ENCODE data around the gene SIGLEC9. TPM values are rescaled to one million over a fixed set of nuclear protein-coding genes. Genes with fewer than 3 reads are reported as not detected.

The SIGLEC9 gene
- total and polyA plus RNA-seq, 2 of the 8 experiments (the other 6 are each of a cell fraction or from before 2014, with no cell fraction given), result not detected

DNA sequence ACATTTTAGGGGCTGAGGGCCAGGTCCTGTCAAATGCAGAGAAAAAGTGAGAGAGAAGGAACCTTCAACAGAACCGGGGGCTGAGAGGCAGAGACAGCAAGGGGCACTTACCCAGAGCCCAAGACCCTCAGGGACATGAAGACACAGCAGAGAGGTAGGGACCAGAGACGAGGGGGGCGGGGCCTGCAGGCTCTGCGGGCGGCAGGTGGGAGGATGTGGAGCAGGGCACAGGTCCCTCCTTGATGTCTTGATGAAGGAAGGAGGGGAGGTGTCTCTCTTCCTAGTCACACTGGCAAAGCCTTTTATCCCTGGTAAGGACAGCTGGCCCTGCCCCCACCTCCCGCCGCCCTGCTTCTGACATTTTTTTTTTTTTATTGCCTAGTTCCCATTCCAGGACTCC lies 42.1 kb upstream of the SIGLEC9 start, which contains the start of gene KLK14:
Gene KLK14, minus strand, starts transcription at position 277 of the 400 bp plus-strand sequence. Its CDS starts 273 bp downstream, at position 4.
- Histone ChIP-seq H3K79me2 (ENCODE audit: control insufficient read depth in 1 of 2, insufficient read depth in 2 of 2, low read length in 2 of 2) (no peaks in the 10 kb centered on the region), H2BK12ac (ENCODE audit: low read depth, low read length) (peak within 1 kb of the TSS; percentile 92; the same call in 1 of the 2 replicates), H2AK5ac (ENCODE audit: low read depth, low read length) (no peak within 1 kb of the TSS), H3K4ac (replicated peaks; ENCODE audit: insufficient read length, low read depth, low read length) (no peak within 1 kb of the TSS), H2BK120ac (replicated peaks; ENCODE audit: low read depth, low read length) (no peak within 1 kb of the TSS), H3K56ac (replicated peaks; ENCODE audit: insufficient read length, low read depth, low read length) (no peak within 1 kb of the TSS), H3K27ac (ENCODE audit: low read depth, low read length) (no peak within 1 kb of the TSS), H2BK5ac (ENCODE audit: low read depth, low read length) (no peak within 1 kb of the TSS; the same call in 1 of the 2 replicates), H2AFZ (ENCODE audit: low read length) (no peak within 1 kb of the TSS), H3K27me3 (replicated peaks in 1 of 4; ENCODE audit: control insufficient read depth in 3 of 4, extremely low read depth in 1 of 4, insufficient read depth in 3 of 4, low read length in 3 of 4) (no peaks in the 10 kb centered on the region), H4K5ac (ENCODE audit: insufficient read length, low read depth, low read length) (no peak within 1 kb of the TSS), H2BK15ac (ENCODE audit: low read length) (no peak within 1 kb of the TSS), H3K79me1 (ENCODE audit: low read depth, low read length) (no peaks in the 10 kb centered on the region), H3K4me3 (ENCODE audit: extremely low read depth in 1 of 4, insufficient read depth in 2 of 4, low read depth in 3 of 4, low read length in 4 of 4) (no peak within 1 kb of the TSS), H3K23me2 (ENCODE audit: low read depth, low read length) (no peaks in the 10 kb centered on the region), H4K91ac (replicated peaks; ENCODE audit: insufficient read length, low read length) (no peak within 1 kb of the TSS), H2BK20ac (ENCODE audit: low read length) (no peak within 1 kb of the TSS), H3K18ac (ENCODE audit: extremely low read depth, low read length) (no peak within 1 kb of the TSS), H3K14ac (ENCODE audit: insufficient read length) (no peak within 1 kb of the TSS), H3K4me1 (replicated peaks in 1 of 4; ENCODE audit: control insufficient read depth in 3 of 4, insufficient read depth in 4 of 4, low read length in 3 of 4) (peaks cover 0 to 4% (median 2%) of the 10 kb centered on the region in 4 experiments; a peak in 2 of 7 replicates), H4K20me1 (replicated peaks in 1 of 2; ENCODE audit: control insufficient read depth in 1 of 2, insufficient read depth in 2 of 2, low read length in 2 of 2) (no peaks in the 10 kb centered on the region), H3K9me3 (ENCODE audit: insufficient read depth in 2 of 2, low read depth in 1 of 2, low read length in 1 of 2) (no peaks in the 10 kb centered on the region), H4K8ac (ENCODE audit: extremely low read depth, insufficient read depth, low read length) (no peak within 1 kb of the TSS), H3K36me3 (ENCODE audit: control insufficient read depth in 2 of 4, insufficient read depth in 4 of 4, low read length in 3 of 4) (no peaks in the 10 kb centered on the region), H3K9ac (replicated peaks in 1 of 4; ENCODE audit: extremely low read depth in 1 of 4, low read depth in 3 of 4, low read length in 3 of 4) (no peak within 1 kb of the TSS), H3K23ac (ENCODE audit: insufficient read length) (no peak within 1 kb of the TSS), H3K4me2 (ENCODE audit: insufficient read depth in 1 of 2, low read depth in 2 of 2, low read length in 2 of 2) (no peak within 1 kb of the TSS)
- 58% methylated on average over 5 of the region's 7 CpGs; no CpG with 5 or more reads in 1 of the 2 experiments for WGBS, 2 experiments (ENCODE audit: extremely low coverage in 1 of 2, insufficient coverage in 1 of 2, insufficient read length in 1 of 2, insufficient replicate concordance in 2 of 2, low coverage in 1 of 2, low lambda C conversion rate in 2 of 2, missing lambda C conversion rate in 1 of 2)
- CTCF ChIA-PET (ENCODE audit: partially characterized antibody), result no interaction called here
- DNase-seq (ENCODE audit: low read depth in 1 of 2, low spot score in 2 of 2), result no peak
- POLR2A ChIA-PET (ENCODE audit: partially characterized antibody), result no interaction called here
- FAIRE-seq, result no peak
- TF ChIP-seq ASH2L (IDR thresholded peaks at IDR 0.05; ENCODE audit: low read length) (no peak), TCF12 (IDR thresholded peaks at IDR 0.05; ENCODE audit: low read depth, low read length) (no peak), SP1 (IDR thresholded peaks at IDR 0.05; ENCODE audit: low read depth, low read length) (no peak), RBBP5 (IDR thresholded peaks at IDR 0.05; ENCODE audit: borderline replicate concordance, low read depth, low read length) (no peak), SP4 (IDR thresholded peaks at IDR 0.05; ENCODE audit: low read length) (no peak), KDM5A (IDR thresholded peaks at IDR 0.05; ENCODE audit: low read length) (no peak), CTBP2 (IDR thresholded peaks at IDR 0.05; ENCODE audit: borderline replicate concordance, insufficient read depth, insufficient read length, low read length) (no peak), CHD1 (IDR thresholded peaks at IDR 0.05; ENCODE audit: low read depth, low read length) (no peak), CBX8 (IDR thresholded peaks at IDR 0.05; ENCODE audit: borderline replicate concordance, low read depth, low read length) (no peak), CBX5 (IDR thresholded peaks at IDR 0.05; ENCODE audit: low read depth, low read length) (no peak), JUN (IDR thresholded peaks at IDR 0.05; ENCODE audit: low read depth, low read length) (no peak), HDAC6 (IDR thresholded peaks at IDR 0.05; ENCODE audit: low read depth, low read length) (no peak)
- TF ChIP-seq, protein P1, sequence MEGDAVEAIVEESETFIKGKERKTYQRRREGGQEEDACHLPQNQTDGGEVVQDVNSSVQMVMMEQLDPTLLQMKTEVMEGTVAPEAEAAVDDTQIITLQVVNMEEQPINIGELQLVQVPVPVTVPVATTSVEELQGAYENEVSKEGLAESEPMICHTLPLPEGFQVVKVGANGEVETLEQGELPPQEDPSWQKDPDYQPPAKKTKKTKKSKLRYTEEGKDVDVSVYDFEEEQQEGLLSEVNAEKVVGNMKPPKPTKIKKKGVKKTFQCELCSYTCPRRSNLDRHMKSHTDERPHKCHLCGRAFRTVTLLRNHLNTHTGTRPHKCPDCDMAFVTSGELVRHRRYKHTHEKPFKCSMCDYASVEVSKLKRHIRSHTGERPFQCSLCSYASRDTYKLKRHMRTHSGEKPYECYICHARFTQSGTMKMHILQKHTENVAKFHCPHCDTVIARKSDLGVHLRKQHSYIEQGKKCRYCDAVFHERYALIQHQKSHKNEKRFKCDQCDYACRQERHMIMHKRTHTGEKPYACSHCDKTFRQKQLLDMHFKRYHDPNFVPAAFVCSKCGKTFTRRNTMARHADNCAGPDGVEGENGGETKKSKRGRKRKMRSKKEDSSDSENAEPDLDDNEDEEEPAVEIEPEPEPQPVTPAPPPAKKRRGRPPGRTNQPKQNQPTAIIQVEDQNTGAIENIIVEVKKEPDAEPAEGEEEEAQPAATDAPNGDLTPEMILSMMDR (IDR thresholded peaks at IDR 0.05; ENCODE audit: control extremely low read depth in 1 of 3, insufficient read depth in 1 of 3, low read depth in 1 of 3, low read length in 3 of 3), result no peak

All from H1 (cell line).